ENCODE results near the gene MYH10.

MYH10 gene

GRCh38 chr17:8602679-8603078, 27.8 kb downstream of the MYH10 start:
- no peak for DNase-seq

- no peak for DNase-seq
Observed at GRCh38 chr17:8599351-8600011, 31.0 kb downstream of the MYH10 start.

DNA sequence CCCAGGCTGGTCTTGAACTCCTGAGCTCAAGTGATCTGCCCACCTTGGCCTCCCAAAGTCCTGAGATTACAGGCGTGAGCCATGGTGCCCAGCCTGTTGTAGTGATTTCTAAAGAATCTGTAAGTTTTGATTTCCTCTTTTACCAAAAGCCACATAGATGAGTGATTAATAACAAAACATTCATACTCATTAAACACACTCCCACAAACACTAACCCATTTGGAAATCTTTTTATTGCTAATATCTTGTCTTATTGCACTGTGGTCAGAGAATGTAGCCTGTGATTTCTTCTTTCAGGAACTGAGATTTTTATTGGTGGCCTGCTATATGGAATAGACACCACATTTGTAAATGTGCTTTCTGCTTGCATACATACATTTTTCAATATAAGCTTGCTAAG, 31.6 kb downstream of the MYH10 start:
- no peak for DNase-seq

DNA sequence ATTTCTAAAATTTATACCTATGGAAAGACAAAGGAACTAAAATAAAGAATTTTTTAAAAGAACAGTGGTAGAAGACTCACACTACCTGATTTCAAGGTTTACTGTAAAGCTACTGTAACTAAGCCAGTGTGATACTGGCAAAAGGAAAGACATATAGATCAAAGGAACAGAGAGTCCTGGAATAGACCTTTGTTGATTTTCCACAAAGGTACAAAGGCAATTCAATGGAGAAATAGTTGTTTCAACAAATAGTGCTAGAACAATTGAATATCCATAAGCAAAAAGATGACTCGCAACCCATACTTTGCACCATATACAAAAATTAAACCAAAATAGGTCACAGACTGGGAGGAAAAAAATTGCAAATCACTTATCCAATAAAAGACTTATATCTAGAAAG, 36.7 kb downstream of the MYH10 start:
- DNase-seq = no peak

GRCh38 chr17:8593276-8593675, 37.2 kb downstream of the MYH10 start:
- DNase-seq = no peak

DNA sequence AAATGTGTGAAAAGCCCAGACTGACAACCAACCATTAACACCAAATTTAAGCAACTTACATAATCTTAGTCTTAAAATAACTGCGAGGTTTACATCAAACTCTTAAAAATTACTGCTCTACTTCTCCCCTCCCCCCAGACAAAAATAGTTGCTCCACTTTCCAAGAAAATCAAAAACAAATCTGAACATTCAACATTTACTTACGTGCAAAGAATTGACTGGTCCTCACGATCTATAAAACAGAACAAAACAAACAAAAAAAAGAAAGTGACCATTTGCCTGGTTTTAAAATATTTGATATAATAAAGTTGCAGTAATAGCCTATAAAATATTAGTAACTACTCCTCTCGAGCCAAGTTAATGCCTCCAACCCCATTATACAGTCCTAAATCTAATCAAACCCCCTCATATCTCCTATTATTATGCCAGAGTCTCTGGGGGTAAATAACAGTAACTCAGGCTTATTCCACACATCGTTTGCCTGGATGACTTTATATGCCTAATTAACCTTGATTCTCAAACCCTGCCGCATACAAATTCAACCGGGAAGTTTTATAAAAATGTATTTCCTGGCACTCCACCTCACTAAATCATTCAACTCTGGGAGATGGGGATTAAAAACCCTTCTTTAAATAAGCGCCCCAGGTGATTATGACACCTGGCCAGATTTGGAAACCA, 41.5 kb downstream of the MYH10 start:
- no peak for DNase-seq

- DNase-seq = no peak
Observed at GRCh38 chr17:8586766-8587165, 43.8 kb downstream of the MYH10 start.

DNA sequence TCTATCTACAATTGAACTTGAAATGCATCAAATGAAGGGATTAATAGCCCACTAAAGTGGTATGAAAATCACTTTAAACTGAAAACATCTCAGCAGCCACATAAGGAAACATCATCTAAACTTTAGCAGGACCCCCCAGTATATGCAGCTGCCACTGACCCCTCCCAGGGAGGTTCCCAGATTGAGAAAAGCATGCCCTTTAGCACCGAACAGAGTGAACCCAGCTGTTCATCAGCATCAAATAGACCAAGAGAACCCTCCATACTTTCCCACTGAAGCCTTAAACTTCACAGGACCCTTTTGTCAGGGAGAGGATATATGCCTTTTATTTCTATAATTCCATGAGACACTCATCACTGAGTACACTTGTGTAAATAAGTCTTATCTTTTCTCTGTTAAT, 44.6 kb downstream of the MYH10 start:
- no peak for DNase-seq

GRCh38 chr17:8583954-8584353, 46.6 kb downstream of the MYH10 start:
- DNase-seq = no peak

DNA sequence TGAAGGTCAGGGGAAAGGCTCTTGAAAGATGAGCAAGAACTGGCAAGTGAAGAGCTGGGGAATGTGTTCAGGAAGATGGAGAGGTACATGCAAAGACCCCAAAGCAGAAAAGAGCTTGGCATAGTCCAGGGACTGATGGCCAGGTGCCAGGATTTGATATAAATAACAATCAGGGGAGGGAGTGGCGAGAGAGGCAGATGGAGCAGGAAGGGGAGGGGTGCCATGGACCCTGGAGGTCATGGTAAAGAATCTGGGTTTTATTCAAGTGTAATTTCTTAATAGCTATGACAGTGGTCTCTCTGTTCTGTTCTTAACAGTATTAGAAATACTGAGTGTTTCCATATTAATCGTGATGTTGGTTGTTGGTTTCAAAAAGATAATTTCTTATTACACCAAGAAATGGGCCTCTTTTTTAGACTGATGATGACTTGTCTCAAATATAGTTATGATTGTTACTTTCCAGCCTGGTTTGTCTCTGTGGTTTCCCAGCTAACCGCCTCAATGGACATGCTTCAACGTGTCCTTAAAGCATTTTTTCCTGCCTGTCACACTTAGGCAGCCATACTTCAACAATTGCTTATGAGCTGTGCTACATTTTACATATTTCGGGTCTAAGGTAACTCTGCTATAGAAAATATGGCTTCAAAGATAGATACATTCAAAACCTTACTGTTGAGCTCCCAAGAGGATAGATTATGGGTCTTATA, 49.4 kb downstream of the MYH10 start:
- peak; percentile 29 for DNase-seq

DNA sequence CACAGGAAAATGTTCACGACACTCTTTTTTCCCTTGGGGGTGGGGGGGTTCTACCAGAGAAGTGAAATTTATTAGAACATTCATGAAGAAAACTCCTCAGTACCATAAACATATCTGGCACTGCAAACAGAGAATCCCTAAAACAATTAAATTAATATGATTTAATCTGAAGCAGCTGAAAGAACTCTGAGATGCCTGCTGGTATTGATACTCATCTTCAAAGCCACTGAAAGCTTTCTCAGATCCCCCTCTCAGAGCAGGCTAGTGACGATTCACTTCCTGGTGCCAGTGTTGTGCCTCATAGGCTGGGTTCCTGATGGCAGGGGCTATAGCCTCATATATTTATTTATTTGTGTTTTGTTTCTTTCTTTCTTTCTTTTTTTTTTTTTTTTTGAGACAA, 52.7 kb downstream of the MYH10 start:
- no peak for DNase-seq

DNA sequence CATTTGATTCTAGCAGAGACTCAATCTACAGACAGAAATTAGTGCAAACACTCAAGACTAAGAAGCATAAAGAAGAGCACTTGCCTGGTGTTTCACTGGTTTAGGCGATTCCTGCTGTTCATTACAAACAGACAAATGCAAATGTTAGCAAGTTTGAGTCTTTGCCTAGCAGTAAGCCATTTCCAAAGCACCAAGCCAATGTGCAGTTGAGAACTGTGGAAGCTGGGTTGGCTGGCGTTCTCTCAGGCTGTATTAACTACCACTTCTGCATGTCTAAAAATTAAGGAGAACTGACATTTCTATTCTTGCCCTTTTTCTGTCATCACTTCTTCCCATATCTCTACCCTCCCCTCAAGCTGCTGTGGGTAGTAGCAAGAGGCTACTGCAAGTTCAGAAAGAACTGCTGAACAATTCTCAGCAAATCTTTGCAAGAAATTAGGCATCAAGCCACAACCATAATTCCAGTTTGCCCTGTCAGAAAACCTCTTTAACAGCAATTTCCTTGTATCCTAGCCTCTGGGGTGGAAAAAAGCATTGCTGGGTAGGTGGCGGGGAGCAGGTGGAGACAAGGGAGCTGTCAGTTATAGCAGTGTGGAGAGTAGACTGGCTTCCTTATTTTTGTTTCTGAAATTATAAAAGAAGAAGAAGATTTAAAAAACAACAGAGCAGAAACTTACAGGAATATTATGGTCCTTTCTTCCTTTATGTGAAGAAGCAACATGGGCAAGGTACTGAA, 53.8 kb downstream of the MYH10 start:
- no peak for DNase-seq

GRCh38 chr17:8574687-8575086, 55.8 kb downstream of the MYH10 start:
- no peak for DNase-seq

DNA sequence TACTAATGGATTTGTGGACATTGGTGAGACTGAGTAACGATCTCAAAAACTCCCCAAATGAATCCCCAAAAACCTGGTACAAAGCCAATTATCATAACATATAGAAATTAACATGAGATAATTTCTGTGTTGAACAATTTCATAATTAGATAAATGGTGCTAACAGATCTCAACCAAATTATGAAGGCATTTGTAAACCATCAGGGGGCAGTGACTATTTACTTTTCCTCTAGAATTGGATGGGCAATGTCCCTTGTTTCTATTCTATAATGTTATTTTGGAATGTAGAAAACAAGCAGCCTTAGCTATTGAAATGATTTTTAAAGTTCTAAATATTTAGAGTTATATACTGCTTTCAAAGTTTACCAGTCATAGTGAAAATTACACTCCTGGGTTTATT, 57.8 kb downstream of the MYH10 start:
- DNase-seq = no peak

DNA sequence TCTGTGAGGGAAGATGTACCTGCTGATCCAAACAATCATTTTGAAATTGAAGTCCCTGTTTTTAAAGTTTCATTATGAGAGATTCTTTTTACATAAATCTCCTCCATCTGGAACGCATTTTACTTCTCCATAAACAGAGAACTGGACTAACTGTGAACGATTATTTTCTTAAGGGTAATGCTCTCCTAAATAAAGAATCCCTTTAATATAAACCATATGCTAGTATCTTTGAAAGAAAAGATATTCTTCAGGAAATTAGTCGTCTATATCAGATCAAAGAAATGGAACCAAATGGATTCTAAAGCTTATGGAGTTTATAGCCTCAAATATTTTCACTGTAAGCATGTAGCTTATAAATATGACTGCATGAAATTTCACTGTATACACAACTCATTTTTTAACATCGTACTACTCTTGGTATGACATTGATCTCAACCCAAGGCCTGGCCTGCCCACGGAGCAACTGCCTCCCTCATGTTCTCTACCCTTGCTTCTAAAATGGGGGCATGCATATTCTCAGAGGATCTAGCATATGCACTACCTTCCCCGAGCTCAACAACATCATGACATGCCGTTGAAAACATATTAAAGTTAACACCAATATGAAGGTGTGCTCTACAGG, 66.4 kb downstream of the MYH10 start:
- DNase-seq = no peak

DNA sequence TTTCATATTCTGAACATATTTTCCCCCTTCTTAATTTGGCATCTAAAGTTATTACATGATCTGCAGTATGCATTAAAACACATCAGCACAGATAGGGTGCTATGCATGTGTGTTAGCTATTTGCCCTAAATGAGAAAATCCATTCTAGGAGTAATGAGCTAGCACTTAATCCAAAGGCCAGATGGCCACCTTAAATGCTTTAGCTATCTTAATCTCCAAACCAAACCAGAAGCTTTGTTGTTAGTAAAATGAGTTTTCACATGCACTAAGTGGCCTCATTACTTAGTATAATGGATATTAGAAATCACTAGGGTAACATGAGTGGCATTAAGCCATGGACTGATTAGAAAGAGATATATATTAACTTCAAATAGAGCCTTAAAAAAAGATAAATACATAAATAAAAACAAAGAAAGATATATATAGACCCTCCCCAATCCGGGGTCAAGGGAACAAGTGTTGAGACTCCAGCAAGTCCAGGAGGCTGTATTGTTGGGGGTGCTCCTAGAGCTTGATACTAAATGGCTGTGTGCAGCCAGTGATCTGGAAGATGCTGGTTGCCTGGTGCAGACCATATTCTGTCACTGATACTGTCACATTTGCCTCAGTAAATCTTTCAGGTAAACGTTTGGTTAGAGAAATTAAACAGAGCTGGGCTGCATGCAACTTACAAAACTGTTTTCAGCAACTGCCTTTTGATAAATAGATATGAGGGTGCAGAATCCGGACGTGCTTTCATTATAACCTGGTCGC, 67.3 kb downstream of the MYH10 start:
- DNase-seq = no peak

DNA sequence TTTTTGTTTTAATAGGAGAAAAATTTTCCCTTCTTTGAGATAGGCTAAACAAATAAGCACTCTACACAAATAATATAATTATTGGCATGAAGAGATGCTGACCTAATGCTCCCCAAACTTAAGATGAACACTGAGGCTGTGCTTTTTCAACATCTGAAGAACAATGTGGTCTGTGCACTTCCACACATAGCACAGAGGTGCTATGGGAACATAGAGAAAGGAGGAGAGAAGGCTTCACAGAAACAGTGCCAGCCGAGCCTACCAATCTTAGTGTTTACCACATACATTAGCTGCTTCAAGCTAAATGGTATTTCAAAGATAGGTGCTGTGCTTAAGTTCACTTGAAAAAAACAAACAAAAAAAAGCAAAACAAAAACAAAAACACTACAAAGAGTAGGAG, 72.4 kb downstream of the MYH10 start:
- DNase-seq = no peak

DNA sequence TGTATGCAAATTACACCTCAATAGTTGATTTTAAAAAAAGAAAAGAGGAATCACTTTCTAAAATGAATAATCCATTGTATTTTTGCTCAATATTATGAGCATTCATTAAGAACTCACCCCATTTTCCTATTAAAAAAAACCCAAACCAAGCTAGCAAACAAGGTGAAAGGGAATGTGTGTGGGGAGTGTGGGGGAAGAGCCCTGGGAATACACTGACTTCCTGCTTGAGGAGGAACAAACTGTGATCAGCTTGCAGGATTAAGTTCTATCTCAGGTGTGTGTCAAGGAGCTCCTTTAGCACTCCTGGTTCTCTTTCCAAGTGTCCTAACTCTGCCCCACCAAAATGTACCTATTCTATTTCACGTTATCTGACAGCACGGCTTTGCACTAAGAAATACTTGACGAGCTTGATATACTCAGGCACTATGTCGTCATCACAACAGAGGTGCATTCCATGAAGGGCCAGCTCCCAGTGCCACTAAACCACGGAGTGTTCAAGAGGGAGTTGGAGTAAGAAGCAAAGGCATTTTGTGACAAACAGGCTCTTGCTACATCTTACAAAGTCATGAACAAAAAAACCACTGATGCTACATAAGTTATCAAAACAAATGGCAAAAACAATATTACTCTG, 73.2 kb downstream of the MYH10 start:
- DNase-seq = no peak

DNA sequence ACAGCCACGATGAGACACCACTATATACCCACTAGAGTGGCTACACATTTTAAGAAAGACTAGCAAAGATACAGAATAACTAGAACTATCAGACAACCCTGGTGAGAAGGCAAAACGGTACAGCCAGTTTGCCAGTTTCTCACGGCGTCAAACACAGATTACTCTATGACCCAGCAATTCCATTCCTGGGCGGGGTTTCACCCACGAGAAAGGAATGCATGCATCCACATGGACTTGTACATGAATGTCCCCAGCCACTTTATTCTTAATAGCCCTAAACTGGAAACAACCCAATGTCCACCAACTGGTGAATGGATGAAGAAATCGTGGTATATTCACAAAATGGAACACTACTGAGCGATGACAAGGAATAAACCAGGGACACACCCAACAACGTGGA, 74.5 kb downstream of the MYH10 start:
- no peak for DNase-seq

- DNase-seq = no peak
Observed at GRCh38 chr17:8555062-8555461, 75.5 kb downstream of the MYH10 start.

DNA sequence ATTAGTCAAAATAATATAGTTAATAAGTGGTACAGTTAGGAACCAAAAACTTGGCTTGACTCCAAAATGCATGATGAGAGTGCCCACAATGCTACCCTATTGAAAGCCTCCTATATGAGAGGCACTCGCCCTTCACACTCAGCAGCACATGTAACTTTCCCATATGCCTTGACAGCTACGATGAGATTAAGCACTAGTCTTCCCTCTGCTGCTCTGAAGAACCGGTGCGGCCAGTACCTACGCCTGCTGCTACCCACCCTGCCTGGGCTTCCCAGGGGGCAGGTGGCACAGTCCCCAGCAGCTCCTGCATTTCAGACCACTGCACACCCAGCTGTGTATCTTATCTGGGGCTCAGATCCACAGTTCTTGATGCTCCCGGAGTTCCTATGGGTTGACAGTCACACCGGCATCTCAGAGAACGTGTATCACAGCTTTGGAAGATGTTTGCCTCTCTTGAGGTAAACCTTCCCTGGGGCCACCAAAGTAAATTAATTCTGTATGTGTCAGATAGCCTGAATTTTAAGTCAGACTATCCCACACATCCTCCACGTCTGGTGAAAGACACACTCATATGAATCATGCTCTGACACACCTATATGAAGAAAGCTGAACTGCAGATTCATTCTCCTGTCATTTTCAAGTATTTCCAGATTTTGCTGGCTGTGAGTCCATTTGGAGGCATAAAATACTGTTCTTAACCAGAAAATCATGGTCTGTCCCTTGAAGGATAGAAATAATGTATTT, 77.8 kb downstream of the MYH10 start:
- no peak for DNase-seq

All from NCI-H2171 (cell line).